Measurements from ENCODE around the gene ATP6V0A1.

The ATP6V0A1 gene

DNA sequence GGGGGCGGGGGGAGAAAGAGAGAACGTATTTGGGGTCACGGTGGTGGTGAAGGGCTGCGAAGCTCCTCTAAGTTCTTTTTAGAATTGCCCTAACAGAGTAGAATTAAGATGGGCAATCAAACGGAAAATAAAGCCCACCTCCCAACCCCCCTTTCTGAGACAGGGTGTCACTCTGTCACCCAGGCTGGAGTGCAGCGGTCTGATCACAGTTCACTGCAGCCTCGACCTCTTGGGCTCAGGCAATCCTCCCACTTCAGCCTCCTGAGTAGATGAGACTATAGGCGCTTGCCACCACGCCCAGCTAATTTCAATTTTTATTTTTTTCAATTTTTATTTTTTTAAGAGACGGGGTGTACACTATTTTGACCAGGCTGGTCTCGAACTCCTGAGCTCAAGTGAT, 34.9 kb upstream of the ATP6V0A1 start:
- H3K4me3 ChIP-seq (ENCODE audit: control insufficient read depth, low read depth, low read length) = peak overlapping the region; percentile 91
- TF ChIP-seq, protein P1, sequence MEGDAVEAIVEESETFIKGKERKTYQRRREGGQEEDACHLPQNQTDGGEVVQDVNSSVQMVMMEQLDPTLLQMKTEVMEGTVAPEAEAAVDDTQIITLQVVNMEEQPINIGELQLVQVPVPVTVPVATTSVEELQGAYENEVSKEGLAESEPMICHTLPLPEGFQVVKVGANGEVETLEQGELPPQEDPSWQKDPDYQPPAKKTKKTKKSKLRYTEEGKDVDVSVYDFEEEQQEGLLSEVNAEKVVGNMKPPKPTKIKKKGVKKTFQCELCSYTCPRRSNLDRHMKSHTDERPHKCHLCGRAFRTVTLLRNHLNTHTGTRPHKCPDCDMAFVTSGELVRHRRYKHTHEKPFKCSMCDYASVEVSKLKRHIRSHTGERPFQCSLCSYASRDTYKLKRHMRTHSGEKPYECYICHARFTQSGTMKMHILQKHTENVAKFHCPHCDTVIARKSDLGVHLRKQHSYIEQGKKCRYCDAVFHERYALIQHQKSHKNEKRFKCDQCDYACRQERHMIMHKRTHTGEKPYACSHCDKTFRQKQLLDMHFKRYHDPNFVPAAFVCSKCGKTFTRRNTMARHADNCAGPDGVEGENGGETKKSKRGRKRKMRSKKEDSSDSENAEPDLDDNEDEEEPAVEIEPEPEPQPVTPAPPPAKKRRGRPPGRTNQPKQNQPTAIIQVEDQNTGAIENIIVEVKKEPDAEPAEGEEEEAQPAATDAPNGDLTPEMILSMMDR (IDR thresholded peaks at IDR 0.05; ENCODE audit: control insufficient read depth, insufficient read depth, low read depth, low read length, missing control alignments) = no peak
- DNase-seq (ENCODE audit: low read depth) = no peak

DNA sequence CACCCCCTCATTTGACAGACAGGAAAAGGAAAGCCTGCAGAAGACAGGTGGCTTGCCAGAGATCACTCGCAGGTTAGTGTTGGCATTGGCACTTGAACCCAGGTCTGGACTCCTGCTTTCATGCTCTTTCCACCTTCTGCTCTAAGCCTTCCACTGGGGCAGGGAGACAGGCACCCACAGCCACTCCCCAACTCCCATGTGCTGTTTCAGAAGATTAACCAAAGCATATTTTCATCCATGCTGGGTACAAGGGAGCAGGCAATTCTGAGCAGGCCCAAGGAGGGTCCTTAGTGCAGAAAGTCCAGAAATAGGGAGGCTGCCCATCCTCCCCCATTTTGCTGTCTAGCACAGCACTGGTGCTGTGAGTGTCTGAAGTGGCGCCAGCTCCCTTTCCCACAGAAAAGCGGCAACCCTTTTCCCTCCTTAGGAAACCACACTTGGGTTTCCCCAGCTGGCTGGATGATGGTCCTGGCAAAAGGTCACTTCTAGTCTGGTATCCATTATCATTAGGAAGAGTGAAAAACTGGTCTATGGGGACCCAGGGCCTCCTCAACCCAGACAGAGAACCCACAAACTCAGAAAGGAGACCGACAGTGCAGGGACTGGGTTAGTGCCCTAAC, 33.6 kb upstream of the ATP6V0A1 start:
- TF ChIP-seq, protein P1 (IDR thresholded peaks at IDR 0.05; ENCODE audit: control insufficient read depth, insufficient read depth, low read depth, low read length, missing control alignments) = no peak
- H3K4me3 ChIP-seq (ENCODE audit: control insufficient read depth, low read depth, low read length) = no peak overlapping the region
- DNase-seq (ENCODE audit: low read depth) = no peak

DNA sequence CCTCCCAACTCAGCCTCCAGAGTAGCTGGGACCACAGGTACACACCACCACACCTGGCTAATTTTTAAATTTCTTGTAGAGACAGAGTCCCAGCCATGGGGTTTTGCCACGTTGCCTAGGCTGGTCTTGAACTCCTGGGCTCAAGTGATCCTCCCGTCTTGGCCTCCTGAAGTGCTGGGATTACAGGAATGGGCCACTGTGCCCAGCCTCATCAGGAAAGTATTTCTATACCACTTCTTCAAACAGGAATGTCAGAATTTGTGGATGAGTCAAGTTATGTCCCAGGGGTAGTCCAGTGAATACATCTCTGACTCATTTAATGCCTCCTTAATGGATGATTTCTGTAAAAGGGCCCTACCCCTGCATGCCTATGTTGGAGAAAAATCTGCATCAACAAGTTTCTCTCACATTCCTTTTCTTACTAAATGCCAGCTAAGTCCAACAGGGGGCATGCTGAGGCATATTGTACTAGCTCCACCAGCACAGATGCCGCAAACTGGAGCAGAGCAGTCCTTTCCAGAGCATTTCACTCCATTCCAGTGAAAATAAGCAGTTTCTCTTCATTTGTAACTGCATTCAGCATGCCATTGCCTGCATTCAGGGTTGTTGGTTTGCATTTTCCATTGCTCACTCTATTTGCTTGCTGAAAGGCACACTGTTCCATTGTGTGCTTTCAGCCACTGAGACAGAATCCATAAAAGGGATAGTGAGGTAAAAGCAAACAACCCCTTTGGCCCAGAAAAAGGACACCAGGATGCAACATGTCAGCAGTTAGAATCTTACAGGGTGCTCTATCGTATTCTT, 30.3 kb upstream of the ATP6V0A1 start:
- TF ChIP-seq, protein P1 (IDR thresholded peaks at IDR 0.05; ENCODE audit: control insufficient read depth, insufficient read depth, low read depth, low read length, missing control alignments) = peak; percentile 82
- peak; percentile 97 for DNase-seq (ENCODE audit: low read depth)
- H3K4me3 ChIP-seq (ENCODE audit: control insufficient read depth, low read depth, low read length) = no peak overlapping the region

DNA sequence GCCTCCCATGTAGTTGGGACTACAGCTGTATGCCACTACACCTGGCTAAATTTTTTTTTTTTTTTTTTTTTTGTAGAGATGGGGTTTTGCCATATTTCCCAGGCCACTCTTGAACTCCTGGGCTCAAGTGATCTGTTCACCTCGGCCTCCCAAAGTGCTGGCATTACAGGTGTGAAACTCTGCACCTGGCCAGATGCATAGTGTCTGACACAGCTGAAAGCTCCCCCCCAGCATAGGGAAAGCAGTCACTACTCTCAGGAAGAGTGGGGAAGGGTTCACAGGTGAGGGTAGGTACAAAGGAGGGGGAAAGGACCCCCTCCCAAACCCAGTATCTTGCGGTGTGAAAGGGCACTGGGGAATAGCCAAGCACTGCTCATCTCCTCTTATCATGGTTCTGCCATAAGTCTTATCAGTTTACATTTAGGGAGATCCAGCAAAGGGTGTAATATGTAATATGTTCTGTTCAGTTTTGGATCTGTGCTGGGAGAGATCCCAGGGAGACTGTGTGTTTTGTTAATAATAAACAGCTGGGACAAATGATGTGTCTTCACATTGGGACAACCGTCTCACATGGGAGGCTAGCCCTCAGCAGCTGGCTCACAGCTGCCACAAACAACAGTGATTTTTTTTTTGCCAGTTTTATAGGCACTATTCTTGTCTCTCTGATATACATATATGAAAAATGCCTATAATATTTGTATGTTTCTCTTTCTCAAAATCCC, 28.8 kb upstream of the ATP6V0A1 start:
- no peak overlapping the region for H3K4me3 ChIP-seq (ENCODE audit: control insufficient read depth, low read depth, low read length)
- DNase-seq (ENCODE audit: low read depth) = no peak
- TF ChIP-seq, protein P1 (IDR thresholded peaks at IDR 0.05; ENCODE audit: control insufficient read depth, insufficient read depth, low read depth, low read length, missing control alignments) = no peak

DNA sequence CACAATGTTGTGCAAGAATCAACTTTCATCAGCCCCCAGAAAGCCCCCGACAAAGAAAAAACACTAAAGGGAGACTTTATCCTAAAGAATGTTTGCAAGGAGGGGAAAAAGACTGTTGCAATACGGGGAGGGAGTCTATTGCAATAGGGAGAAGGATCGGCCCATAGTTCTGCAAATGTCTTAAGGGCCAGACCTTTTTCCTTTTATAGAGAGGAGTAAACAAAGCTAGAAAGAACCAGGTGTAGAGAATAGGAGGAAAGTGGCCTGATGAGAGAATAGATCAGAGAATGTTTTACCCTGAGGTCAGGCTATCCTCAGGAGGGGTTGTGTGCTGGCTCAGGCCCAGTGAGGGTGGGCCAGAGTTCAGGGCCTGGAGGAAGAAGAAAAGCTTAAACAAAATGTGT, 26.9 kb upstream of the ATP6V0A1 start:
- DNase-seq (ENCODE audit: low read depth) = no peak
- no peak overlapping the region for H3K4me3 ChIP-seq (ENCODE audit: control insufficient read depth, low read depth, low read length)
- TF ChIP-seq, protein P1 (IDR thresholded peaks at IDR 0.05; ENCODE audit: control insufficient read depth, insufficient read depth, low read depth, low read length, missing control alignments) = no peak

DNA sequence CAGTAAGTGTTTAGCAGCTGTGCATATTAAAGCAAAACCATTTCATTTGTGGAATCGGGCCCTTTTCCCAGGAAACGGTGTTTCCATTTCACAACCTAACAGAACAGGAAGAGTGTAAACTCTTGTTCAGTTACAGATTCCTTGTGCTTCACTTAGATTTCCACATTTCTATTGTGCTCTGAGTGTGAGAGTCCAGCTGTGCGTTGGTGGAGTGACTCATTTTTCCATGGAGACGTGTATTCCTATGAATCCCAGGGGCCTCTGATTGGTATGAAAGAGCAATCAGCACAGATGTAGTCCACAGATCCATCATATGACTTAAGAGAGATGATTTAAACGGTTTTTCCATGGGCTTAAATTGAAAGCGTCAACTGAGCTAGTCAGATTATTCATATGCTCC, 22.3 kb upstream of the ATP6V0A1 start:
- TF ChIP-seq, protein P1 (IDR thresholded peaks at IDR 0.05; ENCODE audit: control insufficient read depth, insufficient read depth, low read depth, low read length, missing control alignments) = no peak
- peak; percentile 93 for DNase-seq (ENCODE audit: low read depth)
- no peak overlapping the region for H3K4me3 ChIP-seq (ENCODE audit: control insufficient read depth, low read depth, low read length)
